ENCODE results near the gene APCDD1L. TPM values are rescaled to one million over a fixed set of nuclear protein-coding genes. Genes with fewer than 3 reads are reported as not detected.

APCDD1L gene
- polyA plus RNA-seq, 1 of the 3 experiments (the other 2 are of a cell fraction) = 0.99 TPM

DNA sequence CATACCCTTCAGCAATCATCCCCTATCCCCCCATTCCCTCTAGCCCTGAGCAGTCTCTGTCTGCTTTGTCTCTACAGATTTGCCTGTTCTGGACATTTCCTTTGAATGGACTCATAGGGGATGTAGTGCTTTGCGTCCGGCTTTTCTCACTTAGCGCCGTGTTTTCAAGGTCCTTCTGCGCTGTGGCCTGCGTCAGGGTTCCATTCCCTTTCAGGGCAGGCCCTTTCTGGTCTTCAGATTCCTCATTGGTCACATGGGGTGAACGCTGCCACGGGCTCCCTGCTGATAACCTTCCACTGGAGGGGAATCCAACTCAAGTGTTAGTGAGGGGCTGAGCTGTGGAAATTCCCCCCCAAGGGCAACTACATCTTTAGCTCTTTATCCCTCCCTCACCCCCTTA lies 36.4 kb upstream of the APCDD1L start:
- ChIA-PET POLR2A (no interaction called here), CTCF (no interaction called here)
- Histone ChIP-seq H3K9me2 (no peaks in the 10 kb centered on the region), H3K9me3 (no peaks in the 10 kb centered on the region), H3K4me1 (ENCODE audit: control insufficient read depth in 1 of 2, insufficient read depth in 2 of 2, low read depth in 1 of 2, low read length in 1 of 2) (peaks cover 18 to 51% of the 10 kb centered on the region in 2 experiments), H3K27me3 (ENCODE audit: insufficient read depth) (no peaks in the 10 kb centered on the region), H3K79me2 (ENCODE audit: insufficient read depth) (no peaks in the 10 kb centered on the region), H3K4me2 (no peak overlapping the region), H3K9ac (no peak overlapping the region), H2AFZ (ENCODE audit: low read depth) (no peak overlapping the region), H3F3A (replicated peaks; ENCODE audit: insufficient read depth) (peaks cover 45% of the 10 kb centered on the region), H3K27ac (ENCODE audit: low read depth in 2 of 2, low read length in 1 of 2) (peak overlapping the region in 1 of 2 experiments; percentile 92; a peak in 1 of 4 replicates), H4K20me1 (ENCODE audit: insufficient read depth) (no peaks in the 10 kb centered on the region), H3K4me3 (ENCODE audit: low read depth in 2 of 2, low read length in 1 of 2) (no peak overlapping the region), H3K36me3 (replicated peaks in 1 of 2; ENCODE audit: control insufficient read depth in 1 of 2, insufficient read depth in 2 of 2, low read length in 1 of 2) (no peaks in the 10 kb centered on the region)
- no peak for DNase-seq
- TF ChIP-seq YY1 (IDR thresholded peaks at IDR 0.05; ENCODE audit: low read depth) (no peak), RFX5 (IDR thresholded peaks at IDR 0.05; ENCODE audit: low read length) (no peak), FOSL2 (IDR thresholded peaks at IDR 0.05; ENCODE audit: borderline replicate concordance, low read depth) (no peak), EP300 (IDR thresholded peaks at IDR 0.05; ENCODE audit: borderline replicate concordance in 1 of 2, low read depth in 1 of 2, low read length in 1 of 2) (no peak), IRF3 (IDR thresholded peaks at IDR 0.05; ENCODE audit: low read depth, low read length) (no peak), GABPA (IDR thresholded peaks at IDR 0.05; ENCODE audit: low read depth) (no peak), TCF12 (IDR thresholded peaks at IDR 0.05) (no peak), NFIC (IDR thresholded peaks at IDR 0.05; ENCODE audit: borderline replicate concordance) (no peak), TEAD4 (IDR thresholded peaks at IDR 0.05; ENCODE audit: borderline replicate concordance, insufficient read depth) (no peak), RXRA (IDR thresholded peaks at IDR 0.05; ENCODE audit: borderline replicate concordance, low read depth) (no peak)
- TF ChIP-seq, protein P1, sequence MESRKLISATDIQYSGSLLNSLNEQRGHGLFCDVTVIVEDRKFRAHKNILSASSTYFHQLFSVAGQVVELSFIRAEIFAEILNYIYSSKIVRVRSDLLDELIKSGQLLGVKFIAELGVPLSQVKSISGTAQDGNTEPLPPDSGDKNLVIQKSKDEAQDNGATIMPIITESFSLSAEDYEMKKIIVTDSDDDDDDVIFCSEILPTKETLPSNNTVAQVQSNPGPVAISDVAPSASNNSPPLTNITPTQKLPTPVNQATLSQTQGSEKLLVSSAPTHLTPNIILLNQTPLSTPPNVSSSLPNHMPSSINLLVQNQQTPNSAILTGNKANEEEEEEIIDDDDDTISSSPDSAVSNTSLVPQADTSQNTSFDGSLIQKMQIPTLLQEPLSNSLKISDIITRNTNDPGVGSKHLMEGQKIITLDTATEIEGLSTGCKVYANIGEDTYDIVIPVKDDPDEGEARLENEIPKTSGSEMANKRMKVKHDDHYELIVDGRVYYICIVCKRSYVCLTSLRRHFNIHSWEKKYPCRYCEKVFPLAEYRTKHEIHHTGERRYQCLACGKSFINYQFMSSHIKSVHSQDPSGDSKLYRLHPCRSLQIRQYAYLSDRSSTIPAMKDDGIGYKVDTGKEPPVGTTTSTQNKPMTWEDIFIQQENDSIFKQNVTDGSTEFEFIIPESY (IDR thresholded peaks at IDR 0.05; ENCODE audit: borderline replicate concordance, low read depth) = no peak
- WGBS (ENCODE audit: low lambda C conversion rate) = 97% methylated on average over 8 of the region's 8 CpGs

DNA sequence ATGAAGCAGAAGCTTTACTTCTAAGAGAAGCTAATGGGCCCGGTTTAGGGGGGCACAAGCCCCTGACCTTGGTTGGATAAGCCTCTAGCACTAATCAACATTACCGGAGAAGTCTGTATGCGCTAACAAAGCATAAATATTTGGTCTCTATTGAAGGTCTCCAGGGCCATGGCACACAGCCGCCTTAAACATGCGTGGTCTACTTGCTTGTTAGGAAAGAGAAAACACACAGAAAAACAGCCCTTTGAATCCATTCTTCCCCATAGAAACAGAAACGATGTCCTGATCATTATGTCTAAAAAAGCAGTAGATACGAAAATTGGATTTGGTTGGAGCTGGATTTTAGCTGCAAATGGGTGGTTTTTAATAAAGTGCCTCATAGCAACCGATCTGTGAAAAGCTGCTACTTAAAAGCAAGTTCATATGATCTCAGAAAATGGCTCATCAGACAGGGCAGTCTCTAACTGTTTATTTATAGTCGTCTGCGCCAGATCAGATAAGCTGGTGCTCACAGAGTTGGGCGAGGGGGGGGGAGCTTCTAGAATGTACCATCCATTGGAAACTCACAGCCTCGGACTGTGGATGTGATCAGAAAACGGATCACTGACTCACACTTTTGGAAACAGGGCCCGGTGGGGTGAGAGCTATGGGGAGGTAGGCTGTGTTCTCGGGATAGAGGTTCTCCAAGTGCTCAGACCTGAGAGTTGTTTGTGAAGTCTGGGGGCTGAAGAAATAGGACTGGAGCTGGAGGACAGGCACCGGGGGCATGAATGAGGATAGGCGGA lies 35.3 kb upstream of the APCDD1L start:
- POLR2A ChIA-PET = no interaction called here
- Histone ChIP-seq H4K20me1 (ENCODE audit: insufficient read depth) (no peaks in the 10 kb centered on the region), H3K36me3 (replicated peaks in 1 of 2; ENCODE audit: control insufficient read depth in 1 of 2, insufficient read depth in 2 of 2, low read length in 1 of 2) (no peaks in the 10 kb centered on the region), H2AFZ (ENCODE audit: low read depth) (0 out of 2 replicates have a peak overlapping the region, but pooled peaks have one; percentile 20), H3K4me1 (ENCODE audit: control insufficient read depth in 1 of 2, insufficient read depth in 2 of 2, low read depth in 1 of 2, low read length in 1 of 2) (peaks cover 25 to 45% of the 10 kb centered on the region in 2 experiments), H3K9ac (peak overlapping the region; percentile 46; the same call in 1 of the 2 replicates), H3K4me3 (ENCODE audit: low read depth in 2 of 2, low read length in 1 of 2) (no peak overlapping the region), H3K9me3 (no peaks in the 10 kb centered on the region), H3K27ac (ENCODE audit: low read depth in 2 of 2, low read length in 1 of 2) (peak overlapping the region in 1 of 2 experiments; percentile 92; a peak in 3 of 4 replicates), H3K27me3 (ENCODE audit: insufficient read depth) (no peaks in the 10 kb centered on the region), H3K9me2 (no peaks in the 10 kb centered on the region), H3F3A (replicated peaks; ENCODE audit: insufficient read depth) (peaks cover 45% of the 10 kb centered on the region), H3K79me2 (ENCODE audit: insufficient read depth) (no peaks in the 10 kb centered on the region), H3K4me2 (peak overlapping the region; percentile 21; the same call in 1 of the 2 replicates)
- 54% methylated on average over 17 of the region's 17 CpGs for WGBS (ENCODE audit: low lambda C conversion rate)
- CTCF ChIA-PET = interaction anchor here (1.0 kb wide), 1 partner anchor 101 kb away, joined by 4 read pairs; the partner anchor contains the start of gene STX16
- DNase-seq = peak; percentile 60
- TF ChIP-seq TCF12 (IDR thresholded peaks at IDR 0.05) = peak; percentile 74
- TF ChIP-seq FOXM1 (IDR thresholded peaks at IDR 0.05; ENCODE audit: low read depth) = 0 out of 2 replicates have a peak, but pooled peaks have one; percentile 30
- TF ChIP-seq IRF3 (IDR thresholded peaks at IDR 0.05; ENCODE audit: low read depth, low read length) = no peak
- peak; percentile 59 for TF ChIP-seq GATA2 (CRISPR knock-in tag; IDR thresholded peaks at IDR 0.05)
- TF ChIP-seq, protein P2, sequence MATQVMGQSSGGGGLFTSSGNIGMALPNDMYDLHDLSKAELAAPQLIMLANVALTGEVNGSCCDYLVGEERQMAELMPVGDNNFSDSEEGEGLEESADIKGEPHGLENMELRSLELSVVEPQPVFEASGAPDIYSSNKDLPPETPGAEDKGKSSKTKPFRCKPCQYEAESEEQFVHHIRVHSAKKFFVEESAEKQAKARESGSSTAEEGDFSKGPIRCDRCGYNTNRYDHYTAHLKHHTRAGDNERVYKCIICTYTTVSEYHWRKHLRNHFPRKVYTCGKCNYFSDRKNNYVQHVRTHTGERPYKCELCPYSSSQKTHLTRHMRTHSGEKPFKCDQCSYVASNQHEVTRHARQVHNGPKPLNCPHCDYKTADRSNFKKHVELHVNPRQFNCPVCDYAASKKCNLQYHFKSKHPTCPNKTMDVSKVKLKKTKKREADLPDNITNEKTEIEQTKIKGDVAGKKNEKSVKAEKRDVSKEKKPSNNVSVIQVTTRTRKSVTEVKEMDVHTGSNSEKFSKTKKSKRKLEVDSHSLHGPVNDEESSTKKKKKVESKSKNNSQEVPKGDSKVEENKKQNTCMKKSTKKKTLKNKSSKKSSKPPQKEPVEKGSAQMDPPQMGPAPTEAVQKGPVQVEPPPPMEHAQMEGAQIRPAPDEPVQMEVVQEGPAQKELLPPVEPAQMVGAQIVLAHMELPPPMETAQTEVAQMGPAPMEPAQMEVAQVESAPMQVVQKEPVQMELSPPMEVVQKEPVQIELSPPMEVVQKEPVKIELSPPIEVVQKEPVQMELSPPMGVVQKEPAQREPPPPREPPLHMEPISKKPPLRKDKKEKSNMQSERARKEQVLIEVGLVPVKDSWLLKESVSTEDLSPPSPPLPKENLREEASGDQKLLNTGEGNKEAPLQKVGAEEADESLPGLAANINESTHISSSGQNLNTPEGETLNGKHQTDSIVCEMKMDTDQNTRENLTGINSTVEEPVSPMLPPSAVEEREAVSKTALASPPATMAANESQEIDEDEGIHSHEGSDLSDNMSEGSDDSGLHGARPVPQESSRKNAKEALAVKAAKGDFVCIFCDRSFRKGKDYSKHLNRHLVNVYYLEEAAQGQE (IDR thresholded peaks at IDR 0.05; ENCODE audit: low read depth, low read length) = no peak
- TF ChIP-seq MXI1 (IDR thresholded peaks at IDR 0.05; ENCODE audit: low read depth, low read length) = no peak
- TF ChIP-seq POLR2AphosphoS5 (IDR thresholded peaks at IDR 0.05; ENCODE audit: low read depth, low read length) = no peak; the same call in 1 of the 2 replicates
- no peak for TF ChIP-seq MEF2A (IDR thresholded peaks at IDR 0.05; ENCODE audit: borderline replicate concordance, low read depth)
- no peak for TF ChIP-seq GABPA (IDR thresholded peaks at IDR 0.05; ENCODE audit: low read depth)
- peak; percentile 70 for TF ChIP-seq JUND (IDR thresholded peaks at IDR 0.05)
- no peak for TF ChIP-seq CHD2 (IDR thresholded peaks at IDR 0.05; ENCODE audit: low read length, partially characterized antibody)
